Lower leg skin (tissue), 4 donors: ENCODE results near the gene BAZ1B. TPM values are rescaled to one million over a fixed set of nuclear protein-coding genes. Genes with fewer than 3 reads are reported as not detected.

Experiments
- DNase-seq, 2 donors: peaks; one replicate each; pipeline ENCODE4 v3.0.0-alpha.2; 2019; ENCODE audit warnings: low spot score in 2 of 2
- H3K4me3 ChIP-seq: fragments of 200-600 bp; sonication (generic); 2 replicates; pipeline ENCODE4 v1.5.1; 2017; ENCODE audit warnings: mild to moderate bottlenecking, low read depth; ENCODE audit not compliant: poor library complexity, severe bottlenecking
- POLR2A ChIP-seq, 2 donors: fragments of 450-650 bp; IDR thresholded peaks; one replicate each; pipeline ENCODE4 v1.6.1; 2016 to 2017; ENCODE audit warnings: antibody characterized with exemption in 2 of 2, mild to moderate bottlenecking in 1 of 2, moderate library complexity in 1 of 2
- WGBS, 2 donors: methylation state at CpG; one replicate each; pipeline ENCODE4 v1.1.5; 2018; 5-methylcytosine and 5-hydroxymethylcytosine counted together
- intact Hi-C: fragments of 100-400 bp; cut with DNase I; formaldehyde crosslinking; loops from one replicate; pipeline ENCODE4 v1.15.0; 2023; ENCODE audit warnings: low total_unique reads
- total RNA-seq, 4 donors: library from RNA; depleted of rRNA; stranded (reverse); fragments of >200 nt; gene quantifications; one replicate each; pipeline ENCODE4 v1.1.0, GENCODE V29; 2016
- TF ChIP-seq, protein P1 (sequence below), 3 donors: fragments of 450-650 bp; IDR thresholded peaks; one replicate each; pipeline ENCODE4 v1.5.1; 2016; ENCODE audit warnings: antibody characterized with exemption in 3 of 3, mild to moderate bottlenecking in 3 of 3, moderate library complexity in 2 of 3

BAZ1B gene
- total RNA-seq, 4 donors from 2014 or later, result 22.6 to 33.6 (median 28.8) TPM

DNA sequence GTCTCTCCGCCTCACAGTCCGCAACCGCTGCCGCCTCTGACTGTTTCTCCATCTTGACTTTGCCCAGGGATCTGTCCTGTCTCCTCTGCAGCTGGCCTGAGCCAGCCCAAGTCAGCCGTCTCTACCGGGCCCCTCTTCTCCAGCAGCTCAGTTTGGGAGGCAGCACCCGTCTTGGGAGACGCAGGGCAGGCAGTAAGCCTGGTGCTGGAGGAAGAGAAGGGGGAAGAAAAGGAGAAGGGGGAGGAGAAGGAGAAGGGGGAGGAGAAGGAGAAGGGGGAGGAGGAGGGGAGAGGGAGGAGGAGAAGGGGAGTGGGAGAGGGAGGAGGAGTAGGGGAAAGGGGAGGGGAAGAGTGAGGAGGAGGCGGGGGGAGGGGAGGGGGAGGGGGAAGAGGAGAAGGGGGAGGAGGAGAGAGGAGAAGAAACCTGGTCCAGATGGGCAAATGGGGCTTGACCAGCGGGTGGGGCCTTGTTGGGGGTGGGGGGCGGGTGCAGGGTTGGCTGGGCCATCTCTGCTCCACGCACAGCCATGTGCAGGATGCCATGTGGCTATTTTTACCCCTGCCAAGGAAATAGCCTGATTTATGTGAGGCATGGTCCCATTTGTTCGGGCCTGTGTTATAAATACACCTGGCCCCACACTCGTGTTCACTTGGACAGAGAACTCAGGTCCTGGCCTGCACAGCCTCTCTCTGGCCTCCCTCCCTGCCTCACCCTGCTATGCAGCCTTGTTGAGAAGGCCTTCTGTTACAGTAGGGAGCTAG is 124.4 kb downstream of the BAZ1B start:
- intact Hi-C loops, result no loop called here
- no peak for TF ChIP-seq POLR2A (IDR thresholded peaks at IDR 0.05)
- TF ChIP-seq, protein P1, sequence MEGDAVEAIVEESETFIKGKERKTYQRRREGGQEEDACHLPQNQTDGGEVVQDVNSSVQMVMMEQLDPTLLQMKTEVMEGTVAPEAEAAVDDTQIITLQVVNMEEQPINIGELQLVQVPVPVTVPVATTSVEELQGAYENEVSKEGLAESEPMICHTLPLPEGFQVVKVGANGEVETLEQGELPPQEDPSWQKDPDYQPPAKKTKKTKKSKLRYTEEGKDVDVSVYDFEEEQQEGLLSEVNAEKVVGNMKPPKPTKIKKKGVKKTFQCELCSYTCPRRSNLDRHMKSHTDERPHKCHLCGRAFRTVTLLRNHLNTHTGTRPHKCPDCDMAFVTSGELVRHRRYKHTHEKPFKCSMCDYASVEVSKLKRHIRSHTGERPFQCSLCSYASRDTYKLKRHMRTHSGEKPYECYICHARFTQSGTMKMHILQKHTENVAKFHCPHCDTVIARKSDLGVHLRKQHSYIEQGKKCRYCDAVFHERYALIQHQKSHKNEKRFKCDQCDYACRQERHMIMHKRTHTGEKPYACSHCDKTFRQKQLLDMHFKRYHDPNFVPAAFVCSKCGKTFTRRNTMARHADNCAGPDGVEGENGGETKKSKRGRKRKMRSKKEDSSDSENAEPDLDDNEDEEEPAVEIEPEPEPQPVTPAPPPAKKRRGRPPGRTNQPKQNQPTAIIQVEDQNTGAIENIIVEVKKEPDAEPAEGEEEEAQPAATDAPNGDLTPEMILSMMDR (IDR thresholded peaks at IDR 0.05), result no peak
- no peak for DNase-seq
- no peak overlapping the region for H3K4me3 ChIP-seq
- WGBS, 2 donors, result 51% methylated on average over 13 of the region's 14 CpGs

DNA sequence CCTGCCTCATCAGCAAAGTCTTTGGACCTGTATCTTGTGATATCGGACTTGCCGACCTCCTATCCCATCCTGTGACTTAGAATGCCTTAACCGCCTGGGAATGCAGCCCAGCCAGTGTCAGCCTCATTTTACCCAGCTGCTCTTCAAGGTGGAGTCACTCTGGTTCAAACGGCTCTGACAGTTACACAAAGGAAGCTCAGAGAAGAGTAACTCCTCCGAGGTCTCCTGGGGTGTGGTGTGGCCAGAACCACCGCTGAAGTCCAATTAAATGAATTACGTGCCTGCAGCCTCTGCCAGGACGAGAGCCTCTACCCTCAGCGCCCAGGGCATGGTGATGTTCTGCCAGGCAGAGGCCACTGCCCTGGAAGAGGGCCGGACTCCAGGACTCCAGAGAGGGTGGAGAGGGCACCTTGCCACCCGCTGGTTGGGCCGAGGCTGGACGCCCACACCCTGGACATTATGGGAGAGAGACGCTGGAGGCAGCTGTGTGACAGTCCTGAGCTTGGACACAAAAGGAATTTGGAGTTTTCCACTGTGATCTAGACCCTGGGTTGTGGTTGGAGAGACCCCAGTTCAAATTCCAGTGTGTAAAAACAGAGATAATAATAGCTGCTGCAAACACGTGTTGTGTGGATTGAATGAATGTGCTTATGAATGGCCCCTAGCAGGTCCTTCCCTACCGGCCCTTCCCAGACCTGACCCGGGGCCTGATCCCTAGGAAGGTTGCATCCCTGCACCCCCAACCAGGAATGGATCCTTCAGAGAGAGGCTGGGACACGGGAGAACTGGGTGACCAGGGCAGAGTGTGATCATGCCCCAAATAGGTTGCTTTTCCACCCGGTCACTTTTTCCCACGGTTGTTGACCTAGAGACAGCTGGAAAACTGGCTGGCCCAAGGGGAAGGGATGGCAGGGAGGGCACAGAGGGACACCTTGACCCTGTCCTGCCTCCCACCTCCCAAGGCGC is 126.3 kb downstream of the BAZ1B start:
- no peak overlapping the region for H3K4me3 ChIP-seq
- intact Hi-C loops, result no loop called here
- DNase-seq, result no peak
- WGBS, 2 donors, result 74 to 77% methylated on average over 21 of the region's 21 CpGs
- TF ChIP-seq, protein P1 (IDR thresholded peaks at IDR 0.05), result no peak
- no peak for TF ChIP-seq POLR2A (IDR thresholded peaks at IDR 0.05)

DNA sequence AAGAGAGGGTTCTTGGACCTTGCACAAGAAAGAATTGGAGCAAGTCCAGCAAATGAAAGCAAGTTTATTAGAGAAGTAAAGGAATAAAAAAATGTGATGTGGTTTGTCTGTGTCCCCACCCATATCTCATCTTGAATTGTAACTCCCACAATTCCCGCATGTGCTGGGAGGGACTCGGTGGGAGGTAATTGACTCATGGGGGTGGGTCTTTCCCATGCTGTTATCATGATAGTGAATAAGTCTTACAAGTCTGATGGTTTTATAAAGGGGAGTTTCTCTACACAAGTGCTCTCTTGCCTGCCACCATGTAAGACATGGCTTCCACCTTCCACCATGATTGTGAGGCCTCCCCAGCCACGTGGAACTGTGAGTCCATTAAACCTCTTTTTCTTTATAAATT is 127.7 kb downstream of the BAZ1B start:
- 41 to 60% methylated on average over 3 of the region's 3 CpGs for WGBS, 2 donors
- TF ChIP-seq, protein P1 (IDR thresholded peaks at IDR 0.05), result no peak
- no peak for TF ChIP-seq POLR2A (IDR thresholded peaks at IDR 0.05)
- H3K4me3 ChIP-seq, result no peak overlapping the region
- intact Hi-C loops, result no loop called here
- DNase-seq, result no peak

DNA sequence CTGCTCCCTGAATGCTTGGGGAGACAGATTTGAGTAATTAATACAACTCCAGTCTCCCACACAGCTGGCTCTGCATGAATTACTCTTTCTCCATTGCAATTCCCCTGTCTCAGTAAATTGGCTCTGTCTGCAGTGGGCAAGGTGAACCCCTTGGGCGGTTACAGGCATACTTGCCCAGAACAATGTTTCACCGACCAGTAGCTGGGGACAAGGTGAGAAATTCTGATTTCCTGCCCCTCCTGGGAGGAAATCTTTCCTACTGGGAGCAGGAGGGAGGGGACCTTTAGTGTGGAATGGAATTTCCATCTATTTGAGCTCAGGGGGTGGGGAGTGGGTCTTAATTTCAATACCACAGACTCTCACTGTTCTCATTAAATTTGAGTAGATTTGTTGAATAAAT is 130.7 kb downstream of the BAZ1B start:
- H3K4me3 ChIP-seq, result no peak overlapping the region
- DNase-seq, result no peak
- no peak for TF ChIP-seq POLR2A (IDR thresholded peaks at IDR 0.05)
- TF ChIP-seq, protein P1 (IDR thresholded peaks at IDR 0.05), result no peak
- intact Hi-C loops, result no loop called here
- 64 to 70% methylated on average over 2 of the region's 2 CpGs for WGBS, 2 donors

Other genes starting within 250 kb of the BAZ1B start
- 10 to 100 TPM; 31.4 to 39.7 (median 35.0) TPM for gene NSUN5, start 213.5 kb downstream of the BAZ1B start, total RNA-seq
- under 1 TPM in 1 of 4 donors, not detected in 3; 0.39 TPM for gene TRIM50, start 194.2 kb downstream of the BAZ1B start, total RNA-seq
- gene FKBP6, start 194.1 kb downstream of the BAZ1B start, total RNA-seq, result under 1 TPM in 1 of 4 donors, not detected in 3; 0.15 TPM
- gene FZD9, start 88.5 kb downstream of the BAZ1B start, total RNA-seq, result 1 to 10 TPM; 1.7 to 3.8 (median 2.2) TPM
- gene BCL7B, start 35.4 kb upstream of the BAZ1B start, total RNA-seq, result 10 to 100 TPM; 31.8 to 66.2 (median 47.7) TPM
- gene TBL2, start 56.3 kb upstream of the BAZ1B start, total RNA-seq, result 10 to 100 TPM; 32.2 to 52.1 (median 40.3) TPM
- gene MLXIPL, start 102.2 kb upstream of the BAZ1B start, total RNA-seq, result 10 to 100 TPM in 1 of 4 donors, 1 to 10 TPM in 3; 1.3 to 12.0 (median 5.6) TPM
- gene VPS37D, start 145.5 kb upstream of the BAZ1B start, total RNA-seq, result 1 to 10 TPM; 2.4 to 6.9 (median 4.1) TPM
- 1 to 10 TPM; 3.4 to 6.1 (median 4.1) TPM for gene DNAJC30, start 161.2 kb upstream of the BAZ1B start, total RNA-seq
- gene BUD23, start 161.3 kb upstream of the BAZ1B start, total RNA-seq, result 10 to 100 TPM; 46.3 to 57.8 (median 53.2) TPM
- 1 to 10 TPM; 2.9 to 9.2 (median 4.6) TPM for gene STX1A, start 197.4 kb upstream of the BAZ1B start, total RNA-seq
- 10 to 100 TPM; 24.9 to 29.0 (median 26.3) TPM for gene ABHD11, start 216.5 kb upstream of the BAZ1B start, total RNA-seq
- 10 to 100 TPM; 11.8 to 24.3 (median 19.3) TPM for gene CLDN3, start 248.0 kb upstream of the BAZ1B start, total RNA-seq